Measurements from ENCODE around the gene POU2AF1.

The POU2AF1 gene

GRCh38 chr11:111310723-111311122, 68.4 kb downstream of the POU2AF1 start:
- no peak for DNase-seq (ENCODE audit: low read depth)

GRCh38 chr11:111310088-111310487, 69.0 kb downstream of the POU2AF1 start:
- DNase-seq (ENCODE audit: low read depth), result no peak

- no peak for DNase-seq (ENCODE audit: low read depth)
These were observed 69.7 kb downstream of the POU2AF1 start for GRCh38 chr11:111309215-111309915.

GRCh38 chr11:111308140-111308539, 70.9 kb downstream of the POU2AF1 start:
- DNase-seq (ENCODE audit: low read depth), result no peak

DNA sequence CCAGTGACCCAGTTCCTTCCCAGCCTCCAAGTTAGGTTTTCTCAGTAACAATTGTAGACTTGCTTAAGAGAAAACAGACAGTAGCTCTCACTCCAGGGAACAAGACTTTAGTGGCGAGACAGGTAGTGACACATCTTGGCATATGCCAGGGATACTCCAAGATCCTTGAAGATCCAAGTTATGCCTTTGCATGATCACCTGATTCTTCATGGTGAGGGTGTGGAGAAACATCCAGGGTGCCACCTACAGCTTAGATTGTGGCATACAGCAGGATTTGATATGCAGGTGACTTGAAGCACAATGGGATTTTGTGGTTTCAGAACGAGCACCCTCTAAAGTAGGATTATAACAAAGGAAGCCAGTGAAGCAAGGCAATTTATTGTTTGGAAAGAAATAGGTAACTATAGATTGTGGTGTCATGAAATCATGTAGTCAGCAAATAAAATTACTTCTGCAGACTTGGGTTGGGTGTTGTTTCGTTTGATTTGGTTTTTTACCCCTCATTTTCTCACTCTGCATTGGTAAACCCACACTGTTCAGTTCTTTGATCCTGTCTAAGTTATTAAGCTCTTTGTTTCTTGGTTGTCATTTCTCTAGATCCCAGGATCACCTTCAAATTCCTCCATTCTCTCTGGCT, 71.5 kb downstream of the POU2AF1 start:
- DNase-seq (ENCODE audit: low read depth), result no peak

DNA sequence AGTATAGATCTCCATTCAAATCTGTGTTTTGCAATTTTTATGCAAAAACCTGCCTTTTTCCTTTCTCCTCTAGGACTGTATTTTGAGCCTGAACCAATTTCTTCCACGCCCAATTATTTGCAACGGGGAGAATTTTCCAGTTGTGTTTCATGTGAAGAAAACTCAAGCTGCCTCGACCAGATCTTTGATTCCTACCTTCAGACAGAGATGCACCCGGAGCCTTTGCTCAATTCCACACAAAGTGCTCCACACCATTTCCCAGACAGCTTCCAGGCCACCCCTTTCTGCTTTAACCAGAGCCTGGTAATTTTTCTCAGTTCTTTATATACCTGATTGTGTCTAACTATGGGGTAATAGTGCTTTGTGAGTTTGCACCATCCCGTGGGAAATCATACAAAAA, 72.8 kb downstream of the POU2AF1 start:
- no peak for DNase-seq (ENCODE audit: low read depth)

- no peak for DNase-seq (ENCODE audit: low read depth)
These were observed 73.2 kb downstream of the POU2AF1 start for GRCh38 chr11:111305876-111306275.

GRCh38 chr11:111305162-111305802, 73.8 kb downstream of the POU2AF1 start:
- DNase-seq (ENCODE audit: low read depth), result no peak

DNA sequence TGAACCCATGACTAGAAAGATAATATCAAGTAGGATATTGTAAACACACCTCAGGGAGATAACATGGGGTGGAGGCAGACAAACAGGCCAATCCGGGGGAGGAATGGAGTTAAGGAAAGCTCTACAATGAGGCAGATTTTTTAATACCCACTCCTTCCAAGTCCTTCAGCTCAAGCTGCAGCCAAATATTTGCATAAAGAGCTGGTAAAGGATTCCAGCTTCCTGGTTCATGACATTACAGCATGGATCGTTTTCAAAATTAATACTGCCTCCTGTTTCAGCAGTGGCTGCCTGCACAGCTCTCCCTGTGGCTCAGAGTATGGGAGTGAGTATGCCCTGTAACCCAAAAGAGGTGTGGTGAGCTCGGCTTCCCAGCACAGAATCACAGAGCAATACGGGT, 75.6 kb downstream of the POU2AF1 start:
- DNase-seq (ENCODE audit: low read depth), result no peak

DNA sequence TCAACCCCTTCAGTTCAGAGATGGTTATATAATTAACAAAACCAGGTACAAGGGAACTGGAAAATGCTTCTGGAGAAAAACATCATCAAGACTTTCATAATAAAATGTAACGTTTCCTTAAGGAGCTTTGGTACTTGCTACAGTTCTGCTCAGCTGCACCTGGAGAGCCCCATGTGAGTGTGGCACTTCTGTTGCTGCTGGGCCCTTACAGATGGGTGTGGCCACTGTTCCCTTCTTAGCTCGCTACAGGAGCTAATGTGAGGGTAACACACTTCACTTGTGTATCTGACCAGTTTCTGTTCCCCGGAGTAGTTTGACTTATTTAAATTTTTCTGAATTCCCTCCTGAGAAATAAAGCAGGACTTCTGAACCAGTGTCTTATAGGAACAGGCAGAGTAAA, 76.8 kb downstream of the POU2AF1 start:
- no peak for DNase-seq (ENCODE audit: low read depth)
